Measurements from ENCODE around the gene PLAC9.

PLAC9 gene

GRCh38 chr10:80160361-80161320 is 28.1 kb downstream of the PLAC9 start:
- DNase-seq (ENCODE audit: low read depth in 2 of 2), result no peak

- no peak for DNase-seq (ENCODE audit: low read depth in 2 of 2)
Measured at GRCh38 chr10:80161321-80162083, 29.0 kb downstream of the PLAC9 start.

- DNase-seq (ENCODE audit: low read depth in 2 of 2), result no peak
Measured at GRCh38 chr10:80163741-80164341, 31.3 kb downstream of the PLAC9 start.

GRCh38 chr10:80164596-80164995 is 32.1 kb downstream of the PLAC9 start:
- DNase-seq (ENCODE audit: low read depth in 2 of 2), result no peak

GRCh38 chr10:80165173-80165572 is 32.6 kb downstream of the PLAC9 start:
- DNase-seq (ENCODE audit: low read depth in 2 of 2), result no peak

- no peak for DNase-seq (ENCODE audit: low read depth in 2 of 2)
Measured at GRCh38 chr10:80166581-80167470, 34.3 kb downstream of the PLAC9 start.

GRCh38 chr10:80167471-80168161 is 35.1 kb downstream of the PLAC9 start:
- DNase-seq (ENCODE audit: low read depth in 2 of 2), result no peak

GRCh38 chr10:80168162-80168511 is 35.6 kb downstream of the PLAC9 start:
- no peak for DNase-seq (ENCODE audit: low read depth in 2 of 2)

- no peak for DNase-seq (ENCODE audit: low read depth in 2 of 2)
Measured at GRCh38 chr10:80168679-80169380, 36.3 kb downstream of the PLAC9 start.

GRCh38 chr10:80170026-80170425 is 37.5 kb downstream of the PLAC9 start:
- DNase-seq (ENCODE audit: low read depth in 2 of 2), result no peak

- DNase-seq (ENCODE audit: low read depth in 2 of 2), result no peak
Measured at GRCh38 chr10:80170641-80171040, 38.1 kb downstream of the PLAC9 start.

GRCh38 chr10:80171248-80171660 is 38.7 kb downstream of the PLAC9 start:
- DNase-seq (ENCODE audit: low read depth in 2 of 2), result no peak

- no peak for DNase-seq (ENCODE audit: low read depth in 2 of 2)
Measured at GRCh38 chr10:80172896-80173295, 40.4 kb downstream of the PLAC9 start.

- DNase-seq (ENCODE audit: low read depth in 2 of 2), result no peak
Measured at GRCh38 chr10:80173466-80173865, 40.9 kb downstream of the PLAC9 start.

- DNase-seq (ENCODE audit: low read depth in 2 of 2), result no peak
Measured at GRCh38 chr10:80174641-80175395, 42.3 kb downstream of the PLAC9 start.

GRCh38 chr10:80176526-80176925 is 44.0 kb downstream of the PLAC9 start:
- no peak for DNase-seq (ENCODE audit: low read depth in 2 of 2)

- DNase-seq (ENCODE audit: low read depth in 2 of 2), result no peak
Measured at GRCh38 chr10:80177781-80178636, 45.5 kb downstream of the PLAC9 start.

GRCh38 chr10:80182986-80183385 is 50.5 kb downstream of the PLAC9 start:
- DNase-seq (ENCODE audit: low read depth in 2 of 2), result no peak

Data from stimulated activated CD4-positive, alpha-beta T cell treated with anti-CD3 and anti-CD28 coated beads, Interleukin-12 subunit alpha, Interleukin-12 subunit beta, amount 100 ng/mL, for 24 hours (primary cell).